Stomach (tissue), 9 donors: Measurements from ENCODE around the gene CABLES1. TPM values are rescaled to one million over a fixed set of nuclear protein-coding genes. Genes with fewer than 3 reads are reported as not detected.

Experiments
- DNase-seq, 2 donors: peaks; one replicate each; pipeline versions ENCODE4 v3.0.0 to v3.0.0-alpha.2; 2013 to 2019
- H3K27ac ChIP-seq, 5 donors: fragments of 200-600 bp in 4 of 5; sonication (generic) in 4 of 5; one replicate each; pipeline ENCODE4 v1.5.1; 2013 to 2019; ENCODE audit warnings: mild to moderate bottlenecking in 1 of 5, moderate library complexity in 1 of 5
- H3K27me3 ChIP-seq, 3 donors: fragments of 200-600 bp; sonication (generic); one replicate each; pipeline ENCODE4 v1.5.1; 2017 to 2019; ENCODE audit warnings: mixed run types in 1 of 3
- H3K36me3 ChIP-seq, 4 donors: fragments of 200-600 bp; sonication (generic); 1 replicate in 3 of 4; 2 replicates in 1 of 4; pipeline ENCODE4 v1.5.1; 2016 to 2019
- H3K4me1 ChIP-seq, 4 donors: fragments of 200-600 bp; sonication (generic); one replicate each; pipeline ENCODE4 v1.5.1; 2016 to 2019
- H3K4me3 ChIP-seq, 4 donors: fragments of 200-600 bp; sonication (generic) in 3 of 4; one replicate each; pipeline ENCODE4 v1.5.1; 2016 to 2019; ENCODE audit warnings: mild to moderate bottlenecking in 1 of 4
- H3K9me3 ChIP-seq, 4 donors: fragments of 200-600 bp; sonication (generic); one replicate each; pipeline ENCODE4 v1.5.1; 2016 to 2019
- EP300 ChIP-seq: sonication (generic); formaldehyde crosslinking; IDR thresholded peaks from one replicate; pipeline ENCODE4 v1.6.1; 2017; ENCODE audit warnings: antibody characterized with exemption
- POLR2A ChIP-seq, 4 donors: fragments of 450-650 bp; IDR thresholded peaks; one replicate each; pipeline ENCODE4 v1.6.1; 2016; ENCODE audit warnings: antibody characterized with exemption in 4 of 4, control low read depth in 2 of 4, mild to moderate bottlenecking in 1 of 4, moderate library complexity in 1 of 4
- POLR2AphosphoS5 ChIP-seq, 3 donors: sonication (generic); formaldehyde crosslinking; IDR thresholded peaks; one replicate each; pipeline ENCODE4 v1.6.1; 2016; ENCODE audit warnings: antibody characterized with exemption in 3 of 3
- WGBS, 5 donors: extraction: QIAGEN DNeasy Blood & Tissue Kit in 3 of 5; methylation state at CpG; one replicate each; pipeline versions ENCODE4 v1.1.5 to v1.1.7; 2013 to 2018; 5-methylcytosine and 5-hydroxymethylcytosine counted together
- intact Hi-C: fragments of 100-400 bp; cut with DNase I; formaldehyde crosslinking; loops from one replicate; pipeline ENCODE4 v1.15.1; 2023; ENCODE audit warnings: low total_unique reads
- polyA plus RNA-seq, 3 donors: library from polyadenylated mRNA; stranded (reverse); fragments of 200-250 nt; gene quantifications; one replicate each; pipeline ENCODE4 v1.2.3, GENCODE V29; 2013
- total RNA-seq, 5 donors: library from RNA; depleted of rRNA; stranded (reverse); fragments of >200 nt; gene quantifications; one replicate each; pipeline versions ENCODE4 v1.1.0 to v1.2.3, GENCODE V29; 2014 to 2016
- TF ChIP-seq, protein P1 (sequence below), 7 experiments: fragments of 450-650 bp in 4 of 7; fragments of 200-600 bp in 3 of 7; sonication (generic) in 3 of 7; IDR thresholded peaks; one replicate each; pipeline ENCODE4 v1.5.1; 2016 to 2019; ENCODE audit warnings: antibody characterized with exemption in 7 of 7, control low read depth in 2 of 7, mild to moderate bottlenecking in 1 of 7
- donor health status: healthy with polysubstance abuse.
- donor health status: Bipolar disorder and iron deficiency.
- donor health status: healthy.

The CABLES1 gene
- total and polyA plus RNA-seq, 8 donors: 5.6 to 36.8 (median 18.2) TPM

GRCh38 chr18:23263551-23264235 lies 128.4 kb downstream of the CABLES1 start:
- TF ChIP-seq POLR2AphosphoS5 (IDR thresholded peaks at IDR 0.05) (no peak), POLR2A (IDR thresholded peaks at IDR 0.05) (no peak), EP300 (no peak)
- TF ChIP-seq, protein P1, sequence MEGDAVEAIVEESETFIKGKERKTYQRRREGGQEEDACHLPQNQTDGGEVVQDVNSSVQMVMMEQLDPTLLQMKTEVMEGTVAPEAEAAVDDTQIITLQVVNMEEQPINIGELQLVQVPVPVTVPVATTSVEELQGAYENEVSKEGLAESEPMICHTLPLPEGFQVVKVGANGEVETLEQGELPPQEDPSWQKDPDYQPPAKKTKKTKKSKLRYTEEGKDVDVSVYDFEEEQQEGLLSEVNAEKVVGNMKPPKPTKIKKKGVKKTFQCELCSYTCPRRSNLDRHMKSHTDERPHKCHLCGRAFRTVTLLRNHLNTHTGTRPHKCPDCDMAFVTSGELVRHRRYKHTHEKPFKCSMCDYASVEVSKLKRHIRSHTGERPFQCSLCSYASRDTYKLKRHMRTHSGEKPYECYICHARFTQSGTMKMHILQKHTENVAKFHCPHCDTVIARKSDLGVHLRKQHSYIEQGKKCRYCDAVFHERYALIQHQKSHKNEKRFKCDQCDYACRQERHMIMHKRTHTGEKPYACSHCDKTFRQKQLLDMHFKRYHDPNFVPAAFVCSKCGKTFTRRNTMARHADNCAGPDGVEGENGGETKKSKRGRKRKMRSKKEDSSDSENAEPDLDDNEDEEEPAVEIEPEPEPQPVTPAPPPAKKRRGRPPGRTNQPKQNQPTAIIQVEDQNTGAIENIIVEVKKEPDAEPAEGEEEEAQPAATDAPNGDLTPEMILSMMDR (IDR thresholded peaks at IDR 0.05): no peak
- H3K9me3 ChIP-seq: no peaks in the 10 kb centered on the region
- WGBS, 5 donors: 43 to 68% (median 55%) methylated on average over 9 of the region's 9 CpGs
- intact Hi-C loops: no loop called here
- H3K4me1 ChIP-seq: peaks cover 23 to 30% (median 25%) of the 10 kb centered on the region in 4 donors
- no peaks in the 10 kb centered on the region for H3K36me3 ChIP-seq
- H3K27me3 ChIP-seq: no peaks in the 10 kb centered on the region
- H3K4me3 ChIP-seq: no peak overlapping the region
- no peak overlapping the region for H3K27ac ChIP-seq
- DNase-seq: peak in 1 of 2 donors; percentile 37

DNA sequence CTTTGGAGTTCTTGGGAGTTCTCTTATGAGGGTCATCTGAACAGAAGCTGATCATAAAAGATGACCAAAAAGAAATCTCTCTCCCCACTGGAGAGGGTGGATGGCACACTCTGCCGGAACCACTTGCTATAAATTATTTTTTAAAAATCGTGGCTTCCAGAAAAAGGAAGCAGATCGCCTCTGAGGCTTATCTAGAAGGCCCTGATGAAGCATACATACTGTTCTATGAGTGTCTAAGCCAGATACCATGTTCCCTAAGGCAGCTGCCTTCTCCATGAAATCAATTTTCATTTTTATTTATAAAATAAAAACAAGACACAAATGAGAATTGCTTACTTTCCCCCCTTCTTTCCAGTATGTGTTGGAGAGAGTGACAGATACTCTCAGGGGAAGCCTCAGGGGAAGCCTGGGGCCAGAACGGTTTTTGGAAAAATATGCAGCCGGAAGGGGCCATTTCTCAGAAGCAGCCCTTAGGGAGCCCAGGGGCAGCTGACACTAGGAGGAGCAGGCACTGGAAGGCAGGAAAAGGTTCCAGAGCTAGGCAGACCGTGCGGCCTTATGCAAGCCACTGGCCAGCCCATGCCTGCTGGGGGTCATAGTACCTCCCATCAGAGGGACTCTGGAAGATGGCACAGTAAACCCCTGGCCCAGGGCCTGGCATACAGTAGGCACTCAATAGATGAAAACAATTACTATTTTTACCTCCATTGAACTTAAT lies 130.6 kb downstream of the CABLES1 start:
- H3K36me3 ChIP-seq: no peaks in the 10 kb centered on the region
- H3K9me3 ChIP-seq: peaks cover 0 to 17% (median 14%) of the 10 kb centered on the region in 4 donors
- H3K27me3 ChIP-seq: no peaks in the 10 kb centered on the region
- TF ChIP-seq POLR2A (IDR thresholded peaks at IDR 0.05) (no peak), EP300 (no peak), POLR2AphosphoS5 (IDR thresholded peaks at IDR 0.05) (no peak)
- TF ChIP-seq, protein P1 (IDR thresholded peaks at IDR 0.05): no peak
- no peak overlapping the region for H3K4me3 ChIP-seq
- no peak overlapping the region for H3K27ac ChIP-seq
- intact Hi-C loops: no loop called here
- DNase-seq: no peak
- WGBS, 5 donors: 77 to 84% (median 78%) methylated on average over 7 of the region's 7 CpGs
- peaks cover 4 to 8% (median 5%) of the 10 kb centered on the region in 4 donors for H3K4me1 ChIP-seq

DNA sequence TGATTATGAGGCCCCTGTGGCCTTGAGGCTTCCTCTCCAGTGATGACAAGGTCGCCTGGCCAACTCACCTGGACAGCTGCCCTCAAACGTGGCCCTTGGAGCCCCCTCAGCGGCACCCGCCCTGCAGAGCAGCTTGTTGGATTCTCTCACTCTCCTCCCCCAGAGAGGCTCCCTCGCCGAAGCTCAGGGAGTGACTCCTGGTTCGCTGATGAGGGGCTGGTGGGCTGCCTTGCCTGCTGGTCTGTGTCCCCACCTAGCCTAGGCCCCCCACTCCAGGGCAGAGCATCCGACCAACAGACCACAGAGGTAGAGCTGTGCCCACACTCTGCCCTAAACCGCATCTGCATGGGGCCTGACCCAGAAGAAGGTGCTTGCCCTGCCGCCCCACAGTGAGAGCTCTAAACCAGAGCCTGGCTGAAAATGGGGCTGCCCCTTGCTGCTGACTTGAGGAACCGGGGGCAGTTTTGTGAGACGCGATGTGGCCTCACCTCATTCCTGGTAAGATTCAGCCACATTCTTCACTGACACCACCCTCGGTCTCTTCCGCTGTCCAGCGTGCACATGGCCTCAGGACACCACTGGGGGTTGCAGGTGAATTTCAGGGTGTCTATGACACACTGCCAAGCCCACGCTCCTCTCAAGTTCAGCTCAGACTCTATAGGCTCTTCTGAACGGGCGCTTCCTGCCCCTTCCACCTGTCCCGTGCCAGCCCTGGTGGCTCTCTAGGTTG lies 131.6 kb downstream of the CABLES1 start:
- TF ChIP-seq POLR2AphosphoS5 (IDR thresholded peaks at IDR 0.05) (no peak), POLR2A (IDR thresholded peaks at IDR 0.05) (no peak), EP300 (no peak)
- TF ChIP-seq, protein P1 (IDR thresholded peaks at IDR 0.05): no peak
- Histone ChIP-seq H3K4me3 (no peak overlapping the region), H3K9me3 (peaks cover 0 to 17% (median 14%) of the 10 kb centered on the region in 4 donors), H3K36me3 (no peaks in the 10 kb centered on the region), H3K27ac (no peak overlapping the region), H3K4me1 (peaks cover 0 to 4% (median 2%) of the 10 kb centered on the region in 4 donors), H3K27me3 (no peaks in the 10 kb centered on the region)
- intact Hi-C loops: no loop called here
- no peak for DNase-seq
- WGBS, 5 donors: 91 to 92% (median 92%) methylated on average over 20 of the region's 20 CpGs

GRCh38 chr18:23267447-23267776 lies 132.1 kb downstream of the CABLES1 start:
- Histone ChIP-seq H3K9me3 (peaks cover 0 to 17% (median 14%) of the 10 kb centered on the region in 4 donors), H3K27me3 (no peaks in the 10 kb centered on the region), H3K4me1 (peaks cover 0 to 4% (median 2%) of the 10 kb centered on the region in 4 donors), H3K36me3 (no peaks in the 10 kb centered on the region), H3K4me3 (no peak overlapping the region), H3K27ac (no peak overlapping the region)
- no peak for DNase-seq
- TF ChIP-seq EP300 (no peak), POLR2A (IDR thresholded peaks at IDR 0.05) (no peak), POLR2AphosphoS5 (IDR thresholded peaks at IDR 0.05) (no peak)
- TF ChIP-seq, protein P1 (IDR thresholded peaks at IDR 0.05): no peak
- intact Hi-C loops: no loop called here
- WGBS, 5 donors: 81 to 93% (median 90%) methylated on average over 6 of the region's 6 CpGs
